Coronary artery (tissue), 2 donors: ENCODE data around the gene PJA1.

ENCODE experiments used
- DNase-seq: peaks from one replicate; pipeline ENCODE4 v3.0.0-alpha.2; 2017; ENCODE audit warnings: low spot score
- H3K27ac ChIP-seq, 2 donors: fragments of 200-600 bp; sonication (generic); one replicate each; pipeline ENCODE4 v1.5.1; 2016 to 2019
- H3K4me3 ChIP-seq: fragments of 200-600 bp; sonication (generic); 2 replicates; pipeline ENCODE4 v1.5.1; 2016; ENCODE audit warnings: mild to moderate bottlenecking, moderate library complexity
- TF ChIP-seq, protein P1 (sequence below): fragments of 200-600 bp; sonication (generic); IDR thresholded peaks from one replicate; pipeline ENCODE4 v1.5.1; 2019; ENCODE audit warnings: antibody characterized with exemption

The PJA1 gene

DNA sequence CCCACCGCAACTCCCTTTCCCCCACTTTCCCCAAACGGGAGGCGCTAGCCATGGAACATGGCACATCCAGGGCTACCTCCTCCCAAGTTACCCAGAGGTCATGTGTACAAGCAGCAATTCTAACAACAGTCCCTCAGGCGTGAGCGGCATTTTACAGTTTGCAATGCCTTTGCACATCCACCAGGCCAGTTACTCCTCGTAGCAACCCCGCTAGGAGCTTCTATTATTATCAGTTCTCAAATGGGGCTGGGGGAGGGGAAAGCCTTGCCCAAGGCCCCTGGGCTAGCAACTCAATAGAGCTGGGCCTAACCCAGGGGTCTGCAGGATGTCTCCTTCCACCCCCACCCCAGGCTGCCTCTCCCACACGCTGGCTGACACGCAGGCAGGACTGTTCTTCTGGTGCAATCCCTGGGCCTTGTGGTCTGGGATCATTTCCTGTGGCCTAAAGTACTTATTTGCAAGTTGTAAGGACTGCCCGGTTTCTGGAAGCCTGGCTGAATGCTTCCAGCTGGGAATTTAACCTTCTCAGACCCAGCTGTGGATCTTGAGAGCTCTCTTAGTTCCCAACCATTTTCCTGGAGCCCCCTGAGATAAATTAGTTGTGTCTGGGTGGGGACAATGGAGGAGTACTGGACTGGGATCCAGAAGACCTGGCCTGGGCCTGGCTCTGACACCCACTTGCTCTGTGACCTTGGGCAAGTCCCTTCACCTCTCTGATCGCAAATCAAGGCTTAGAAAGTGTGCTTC is 27.7 kb downstream of the PJA1 start:
- peak overlapping the region in 1 of 2 donors; percentile 78 for H3K27ac ChIP-seq
- H3K4me3 ChIP-seq = peak overlapping the region; percentile 61
- TF ChIP-seq, protein P1, sequence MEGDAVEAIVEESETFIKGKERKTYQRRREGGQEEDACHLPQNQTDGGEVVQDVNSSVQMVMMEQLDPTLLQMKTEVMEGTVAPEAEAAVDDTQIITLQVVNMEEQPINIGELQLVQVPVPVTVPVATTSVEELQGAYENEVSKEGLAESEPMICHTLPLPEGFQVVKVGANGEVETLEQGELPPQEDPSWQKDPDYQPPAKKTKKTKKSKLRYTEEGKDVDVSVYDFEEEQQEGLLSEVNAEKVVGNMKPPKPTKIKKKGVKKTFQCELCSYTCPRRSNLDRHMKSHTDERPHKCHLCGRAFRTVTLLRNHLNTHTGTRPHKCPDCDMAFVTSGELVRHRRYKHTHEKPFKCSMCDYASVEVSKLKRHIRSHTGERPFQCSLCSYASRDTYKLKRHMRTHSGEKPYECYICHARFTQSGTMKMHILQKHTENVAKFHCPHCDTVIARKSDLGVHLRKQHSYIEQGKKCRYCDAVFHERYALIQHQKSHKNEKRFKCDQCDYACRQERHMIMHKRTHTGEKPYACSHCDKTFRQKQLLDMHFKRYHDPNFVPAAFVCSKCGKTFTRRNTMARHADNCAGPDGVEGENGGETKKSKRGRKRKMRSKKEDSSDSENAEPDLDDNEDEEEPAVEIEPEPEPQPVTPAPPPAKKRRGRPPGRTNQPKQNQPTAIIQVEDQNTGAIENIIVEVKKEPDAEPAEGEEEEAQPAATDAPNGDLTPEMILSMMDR = no peak
- no peak for DNase-seq

- DNase-seq = no peak
- H3K27ac ChIP-seq = peak overlapping the region in 1 of 2 donors; percentile 78
- TF ChIP-seq, protein P1 = no peak
- peak overlapping the region; percentile 61 for H3K4me3 ChIP-seq
Observed at GRCh38 chrX:69136546-69137331, 28.5 kb downstream of the PJA1 start.

DNA sequence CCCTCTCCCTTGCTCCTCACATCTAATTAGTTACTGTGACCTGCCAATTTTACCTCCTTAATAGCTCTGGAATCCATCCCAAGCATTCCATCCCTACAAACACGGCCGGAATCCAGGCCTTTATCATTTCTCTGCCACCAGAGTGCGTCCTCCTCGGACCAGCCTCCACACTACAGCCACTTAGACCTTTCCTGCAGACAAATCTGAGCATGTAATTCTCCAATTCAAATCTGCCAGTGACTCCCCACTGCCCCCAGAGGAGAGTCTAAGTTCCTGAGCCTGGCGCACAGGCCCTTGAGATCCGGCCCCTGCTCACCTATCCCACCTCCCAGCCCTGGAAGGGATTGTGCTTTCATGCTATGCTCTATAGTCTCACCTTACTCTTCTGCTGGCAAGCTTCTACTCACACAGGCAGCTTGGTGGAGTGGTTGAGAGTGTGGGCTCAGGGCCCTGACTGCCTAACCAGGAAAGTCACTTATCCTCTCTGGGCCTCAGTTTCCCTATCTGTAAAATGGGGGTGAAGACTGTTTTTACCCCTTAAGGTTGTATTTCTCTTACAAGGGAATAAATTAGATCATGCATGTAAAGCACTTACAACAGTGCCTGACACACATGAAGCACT is 31.2 kb downstream of the PJA1 start:
- Histone ChIP-seq H3K4me3 (no peak overlapping the region), H3K27ac (no peak overlapping the region)
- TF ChIP-seq, protein P1 = no peak
- DNase-seq = no peak

GRCh38 chrX:69131886-69132285 is 33.4 kb downstream of the PJA1 start:
- TF ChIP-seq, protein P1 = no peak
- H3K27ac ChIP-seq = no peak overlapping the region
- H3K4me3 ChIP-seq = no peak overlapping the region
- DNase-seq = no peak

- Histone ChIP-seq H3K4me3 (no peak overlapping the region), H3K27ac (no peak overlapping the region)
- TF ChIP-seq, protein P1 = no peak
- DNase-seq = no peak
Observed at GRCh38 chrX:69130439-69130838, 34.8 kb downstream of the PJA1 start.

GRCh38 chrX:69128588-69128987 is 36.7 kb downstream of the PJA1 start:
- H3K4me3 ChIP-seq = peak overlapping the region; percentile 61
- H3K27ac ChIP-seq = peak overlapping the region; percentile 42 to 71
- TF ChIP-seq, protein P1 = no peak
- DNase-seq = no peak
